Astrocyte (in vitro differentiated cells and primary cell): Measurements from ENCODE around the gene JAG2.

Experiments used
- EZH2 ChIP-seq: IDR thresholded peaks from 2 replicates; pipeline ENCODE4 v1.6.1; 2012; ENCODE audit warnings: mild to moderate bottlenecking, low read length, inconsistent platforms; ENCODE audit not compliant: insufficient read depth
- TF ChIP-seq, protein P1 (sequence below): IDR thresholded peaks from 2 replicates; pipeline ENCODE4 v1.5.1; 2011; ENCODE audit warnings: low read depth, mild to moderate bottlenecking, inconsistent platforms, low read length, moderate library complexity; ENCODE audit not compliant: insufficient read depth

DNA sequence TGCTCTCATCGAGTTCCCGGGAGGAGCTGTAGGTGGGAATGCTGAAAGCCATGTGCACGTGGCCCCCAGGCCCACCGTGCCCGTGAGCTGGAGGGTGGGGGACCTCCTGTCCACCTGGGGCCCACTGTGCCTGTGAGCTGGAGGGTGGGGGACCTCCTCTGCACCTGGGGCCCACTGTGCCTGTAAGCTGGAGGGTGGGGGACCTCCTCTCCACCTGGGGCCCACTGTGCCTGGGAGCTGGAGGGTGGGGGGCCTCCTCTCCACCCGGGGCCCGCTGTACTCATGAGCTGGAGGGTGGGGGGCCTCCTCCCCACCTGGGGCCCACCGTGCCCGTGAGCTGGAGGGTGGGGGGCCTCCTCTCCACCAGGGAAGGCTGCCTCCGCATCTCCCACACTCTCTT lies 26.5 kb upstream of the JAG2 start:
- TF ChIP-seq, protein P1, sequence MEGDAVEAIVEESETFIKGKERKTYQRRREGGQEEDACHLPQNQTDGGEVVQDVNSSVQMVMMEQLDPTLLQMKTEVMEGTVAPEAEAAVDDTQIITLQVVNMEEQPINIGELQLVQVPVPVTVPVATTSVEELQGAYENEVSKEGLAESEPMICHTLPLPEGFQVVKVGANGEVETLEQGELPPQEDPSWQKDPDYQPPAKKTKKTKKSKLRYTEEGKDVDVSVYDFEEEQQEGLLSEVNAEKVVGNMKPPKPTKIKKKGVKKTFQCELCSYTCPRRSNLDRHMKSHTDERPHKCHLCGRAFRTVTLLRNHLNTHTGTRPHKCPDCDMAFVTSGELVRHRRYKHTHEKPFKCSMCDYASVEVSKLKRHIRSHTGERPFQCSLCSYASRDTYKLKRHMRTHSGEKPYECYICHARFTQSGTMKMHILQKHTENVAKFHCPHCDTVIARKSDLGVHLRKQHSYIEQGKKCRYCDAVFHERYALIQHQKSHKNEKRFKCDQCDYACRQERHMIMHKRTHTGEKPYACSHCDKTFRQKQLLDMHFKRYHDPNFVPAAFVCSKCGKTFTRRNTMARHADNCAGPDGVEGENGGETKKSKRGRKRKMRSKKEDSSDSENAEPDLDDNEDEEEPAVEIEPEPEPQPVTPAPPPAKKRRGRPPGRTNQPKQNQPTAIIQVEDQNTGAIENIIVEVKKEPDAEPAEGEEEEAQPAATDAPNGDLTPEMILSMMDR: no peak
- TF ChIP-seq EZH2: no peak
